Measurements from ENCODE around the gene DUOX2. TPM values are rescaled to one million over a fixed set of nuclear protein-coding genes. Genes with fewer than 3 reads are reported as not detected.

The DUOX2 gene
- total RNA-seq, 1 donor from 2014 or later = 20.6 TPM

DNA sequence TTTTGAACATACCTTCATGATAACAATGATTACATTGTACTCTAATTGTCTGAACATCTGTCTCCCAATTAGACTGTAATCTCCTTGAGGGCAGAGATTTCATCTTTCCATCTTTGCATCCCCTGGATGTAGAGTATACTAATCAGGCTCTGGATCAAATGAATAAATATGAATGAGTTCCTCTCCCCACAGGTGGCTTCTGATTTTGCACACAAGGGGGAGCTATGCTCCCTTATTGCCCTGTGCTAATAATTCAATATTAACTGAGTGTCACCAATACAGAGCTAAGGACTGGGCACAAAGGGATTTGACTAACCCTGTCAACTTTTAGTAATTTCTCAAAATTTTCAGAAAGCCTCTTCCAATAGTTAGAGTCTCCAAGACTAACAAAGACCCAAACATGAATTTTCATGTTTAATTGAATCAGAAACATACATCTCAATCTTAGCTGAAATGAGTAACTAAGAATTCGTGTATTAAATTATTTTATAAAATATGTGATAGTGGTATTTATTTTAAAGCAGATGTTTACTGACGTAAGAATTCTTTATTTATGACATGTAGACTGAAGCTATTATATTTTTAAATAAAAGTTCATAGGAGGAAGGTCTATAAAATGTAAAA, 12.7 kb upstream of the DUOX2 start:
- Histone ChIP-seq H3K27ac (no peak overlapping the region), H3K36me3 (no peaks in the 10 kb centered on the region), H3K9me3 (no peaks in the 10 kb centered on the region), H3K27me3 (no peaks in the 10 kb centered on the region), H3K4me3 (no peak overlapping the region), H3K4me1 (peaks cover 10% of the 10 kb centered on the region)
- intact Hi-C loops (cut with DNase I) = no loop called here
- TF ChIP-seq POLR2AphosphoS5 (IDR thresholded peaks at IDR 0.05; ENCODE audit: insufficient read depth in 1 of 2, low read depth in 1 of 2) (no peak), POLR2A (IDR thresholded peaks at IDR 0.05) (no peak)
- TF ChIP-seq, protein P1, sequence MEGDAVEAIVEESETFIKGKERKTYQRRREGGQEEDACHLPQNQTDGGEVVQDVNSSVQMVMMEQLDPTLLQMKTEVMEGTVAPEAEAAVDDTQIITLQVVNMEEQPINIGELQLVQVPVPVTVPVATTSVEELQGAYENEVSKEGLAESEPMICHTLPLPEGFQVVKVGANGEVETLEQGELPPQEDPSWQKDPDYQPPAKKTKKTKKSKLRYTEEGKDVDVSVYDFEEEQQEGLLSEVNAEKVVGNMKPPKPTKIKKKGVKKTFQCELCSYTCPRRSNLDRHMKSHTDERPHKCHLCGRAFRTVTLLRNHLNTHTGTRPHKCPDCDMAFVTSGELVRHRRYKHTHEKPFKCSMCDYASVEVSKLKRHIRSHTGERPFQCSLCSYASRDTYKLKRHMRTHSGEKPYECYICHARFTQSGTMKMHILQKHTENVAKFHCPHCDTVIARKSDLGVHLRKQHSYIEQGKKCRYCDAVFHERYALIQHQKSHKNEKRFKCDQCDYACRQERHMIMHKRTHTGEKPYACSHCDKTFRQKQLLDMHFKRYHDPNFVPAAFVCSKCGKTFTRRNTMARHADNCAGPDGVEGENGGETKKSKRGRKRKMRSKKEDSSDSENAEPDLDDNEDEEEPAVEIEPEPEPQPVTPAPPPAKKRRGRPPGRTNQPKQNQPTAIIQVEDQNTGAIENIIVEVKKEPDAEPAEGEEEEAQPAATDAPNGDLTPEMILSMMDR (IDR thresholded peaks at IDR 0.05) = no peak
- DNase-seq (ENCODE audit: extremely low spot score in 2 of 2) = no peak

DNA sequence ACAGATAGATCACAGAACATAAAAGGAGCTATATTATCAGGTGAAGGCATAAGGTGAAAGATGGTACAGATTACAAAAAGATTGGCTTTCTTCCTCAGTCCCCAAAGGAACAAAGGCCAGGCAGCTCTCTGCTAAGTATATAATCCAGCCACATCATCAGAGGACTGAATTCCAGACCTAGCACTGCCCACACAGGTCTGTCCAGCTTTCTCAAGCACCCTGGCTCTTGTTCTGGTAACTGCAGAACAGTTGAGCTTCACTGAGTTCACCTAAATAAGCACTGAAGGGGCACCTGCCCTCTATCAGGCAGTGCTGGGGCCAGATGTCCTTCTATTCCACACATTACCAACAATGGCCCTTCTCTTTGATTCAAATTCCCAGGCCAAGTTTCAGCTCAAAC, 9.4 kb upstream of the DUOX2 start:
- no peak for DNase-seq (ENCODE audit: extremely low spot score in 2 of 2)
- no peak overlapping the region for H3K27ac ChIP-seq
- no peaks in the 10 kb centered on the region for H3K36me3 ChIP-seq
- no peaks in the 10 kb centered on the region for H3K27me3 ChIP-seq
- H3K4me1 ChIP-seq = no peaks in the 10 kb centered on the region
- H3K9me3 ChIP-seq = no peaks in the 10 kb centered on the region
- TF ChIP-seq POLR2A (IDR thresholded peaks at IDR 0.05) (no peak), POLR2AphosphoS5 (IDR thresholded peaks at IDR 0.05; ENCODE audit: insufficient read depth in 1 of 2, low read depth in 1 of 2) (no peak)
- TF ChIP-seq, protein P1 (IDR thresholded peaks at IDR 0.05) = no peak
- H3K4me3 ChIP-seq = no peak overlapping the region
- intact Hi-C loops (cut with DNase I) = no loop called here

DNA sequence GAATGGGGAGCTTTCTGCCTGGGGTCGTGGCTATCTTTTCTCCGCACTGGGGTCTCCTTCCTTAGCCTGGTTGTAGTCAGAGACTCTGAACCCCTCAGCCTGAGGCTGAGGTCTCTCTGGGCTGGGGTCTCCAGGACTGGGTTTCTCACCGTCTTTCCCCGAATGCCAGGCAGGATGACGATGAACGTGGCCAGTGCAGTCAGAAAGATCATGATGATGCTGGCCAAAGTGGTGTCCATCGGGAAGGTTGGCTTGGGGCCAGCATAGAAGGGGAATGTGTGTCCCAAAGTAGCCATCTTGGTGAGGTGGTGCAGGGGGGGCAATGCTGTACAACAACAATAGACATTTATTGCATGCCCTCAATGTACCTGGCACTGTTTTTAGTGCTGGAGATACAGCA, 8.7 kb upstream of the DUOX2 start:
- Histone ChIP-seq H3K4me1 (peaks cover 4% of the 10 kb centered on the region), H3K27me3 (no peaks in the 10 kb centered on the region)

DNA sequence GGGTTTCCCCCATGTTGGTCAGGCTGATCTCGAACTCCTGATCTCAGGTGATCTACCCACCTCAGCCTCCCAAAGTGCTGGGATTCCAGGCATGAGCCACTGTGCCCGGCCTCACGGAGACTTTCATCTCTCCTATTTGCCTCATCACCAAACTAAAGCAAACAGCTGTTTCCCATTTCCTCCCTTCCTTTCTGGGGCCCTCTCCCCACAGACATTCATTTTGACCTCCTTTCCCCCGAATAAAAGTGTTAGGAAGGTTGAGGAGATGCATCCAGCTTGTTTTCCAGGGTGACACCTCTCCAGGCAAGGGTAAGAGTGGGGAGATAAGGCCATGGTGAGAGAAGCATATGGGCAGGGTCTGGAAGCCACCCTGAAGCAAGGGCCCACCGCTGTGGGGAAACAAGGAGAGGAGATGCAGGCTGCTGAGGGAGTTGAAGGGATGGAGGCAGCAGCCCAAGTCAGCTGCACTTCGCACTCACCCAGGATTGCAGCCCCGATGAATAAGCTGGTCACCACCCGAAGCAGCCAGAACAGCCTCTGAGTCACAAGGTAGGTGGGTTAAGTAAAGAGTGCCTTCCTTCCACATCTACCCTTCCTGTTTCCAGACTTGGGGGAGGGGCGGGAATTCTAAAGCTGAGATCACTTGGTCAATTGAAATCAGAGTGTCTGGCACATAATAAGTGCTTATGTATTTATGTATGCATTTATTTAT, 7.9 kb upstream of the DUOX2 start:
- Histone ChIP-seq H3K4me3 (no peak overlapping the region), H3K27ac (no peak overlapping the region), H3K27me3 (no peaks in the 10 kb centered on the region), H3K36me3 (no peaks in the 10 kb centered on the region), H3K9me3 (no peaks in the 10 kb centered on the region), H3K4me1 (peaks cover 12% of the 10 kb centered on the region)
- no peak for DNase-seq (ENCODE audit: extremely low spot score in 2 of 2)
- intact Hi-C loops (cut with DNase I) = no loop called here
- no peak for TF ChIP-seq POLR2A (IDR thresholded peaks at IDR 0.05)
- no peak for TF ChIP-seq POLR2AphosphoS5 (IDR thresholded peaks at IDR 0.05; ENCODE audit: insufficient read depth in 1 of 2, low read depth in 1 of 2)
- TF ChIP-seq, protein P1 (IDR thresholded peaks at IDR 0.05) = no peak

More for the DNA sequence above, 8.7 kb upstream of the DUOX2 start:
- no peak overlapping the region for H3K27ac ChIP-seq
- DNase-seq (ENCODE audit: extremely low spot score in 2 of 2) = no peak
- H3K4me3 ChIP-seq = no peak overlapping the region
- no peaks in the 10 kb centered on the region for H3K36me3 ChIP-seq
- intact Hi-C loops (cut with DNase I) = no loop called here
- TF ChIP-seq POLR2A (IDR thresholded peaks at IDR 0.05) = no peak
- TF ChIP-seq POLR2AphosphoS5 (IDR thresholded peaks at IDR 0.05; ENCODE audit: insufficient read depth in 1 of 2, low read depth in 1 of 2) = no peak
- TF ChIP-seq, protein P1 (IDR thresholded peaks at IDR 0.05) = no peak
- no peaks in the 10 kb centered on the region for H3K9me3 ChIP-seq

DNA sequence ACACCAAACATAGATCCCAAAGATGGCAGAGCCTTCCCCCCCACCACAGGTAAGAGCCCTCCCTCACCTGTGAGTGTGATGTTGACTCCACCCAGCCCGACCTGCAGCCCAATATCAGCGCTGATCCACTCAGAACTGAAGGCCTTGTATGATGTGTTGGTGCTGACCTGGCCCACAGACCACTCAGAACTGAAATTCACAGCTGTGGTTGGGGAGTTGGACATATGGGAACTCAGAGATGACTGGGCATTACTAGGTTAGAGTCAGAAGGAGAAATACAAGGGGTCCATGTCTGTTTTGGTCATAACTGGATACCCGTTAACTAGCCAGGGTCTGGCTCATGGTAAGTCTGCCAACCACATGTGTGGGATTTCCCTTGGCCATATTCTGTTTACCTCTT, 7.0 kb upstream of the DUOX2 start:
- H3K36me3 ChIP-seq = no peaks in the 10 kb centered on the region
- TF ChIP-seq POLR2A (IDR thresholded peaks at IDR 0.05) = no peak
- TF ChIP-seq POLR2AphosphoS5 (IDR thresholded peaks at IDR 0.05; ENCODE audit: insufficient read depth in 1 of 2, low read depth in 1 of 2) = no peak
- TF ChIP-seq, protein P1 (IDR thresholded peaks at IDR 0.05) = no peak
- peaks cover 20% of the 10 kb centered on the region for H3K4me1 ChIP-seq
- no peak overlapping the region for H3K4me3 ChIP-seq
- H3K27ac ChIP-seq = no peak overlapping the region
- no peaks in the 10 kb centered on the region for H3K27me3 ChIP-seq
- intact Hi-C loops (cut with DNase I) = no loop called here
- no peak for DNase-seq (ENCODE audit: extremely low spot score in 2 of 2)
- no peaks in the 10 kb centered on the region for H3K9me3 ChIP-seq
